Measurements from ENCODE around the gene MINK1. TPM values are rescaled to one million over a fixed set of nuclear protein-coding genes. Genes with fewer than 3 reads are reported as not detected.
"Not testable (repeated sequence)": the region's sequence is repeated elsewhere in the genome, so short reads cannot be mapped to it uniquely, and the experiment has no call there.

Gene MINK1
- total RNA-seq, 1 experiment from 2014 or later: 68.8 TPM

DNA sequence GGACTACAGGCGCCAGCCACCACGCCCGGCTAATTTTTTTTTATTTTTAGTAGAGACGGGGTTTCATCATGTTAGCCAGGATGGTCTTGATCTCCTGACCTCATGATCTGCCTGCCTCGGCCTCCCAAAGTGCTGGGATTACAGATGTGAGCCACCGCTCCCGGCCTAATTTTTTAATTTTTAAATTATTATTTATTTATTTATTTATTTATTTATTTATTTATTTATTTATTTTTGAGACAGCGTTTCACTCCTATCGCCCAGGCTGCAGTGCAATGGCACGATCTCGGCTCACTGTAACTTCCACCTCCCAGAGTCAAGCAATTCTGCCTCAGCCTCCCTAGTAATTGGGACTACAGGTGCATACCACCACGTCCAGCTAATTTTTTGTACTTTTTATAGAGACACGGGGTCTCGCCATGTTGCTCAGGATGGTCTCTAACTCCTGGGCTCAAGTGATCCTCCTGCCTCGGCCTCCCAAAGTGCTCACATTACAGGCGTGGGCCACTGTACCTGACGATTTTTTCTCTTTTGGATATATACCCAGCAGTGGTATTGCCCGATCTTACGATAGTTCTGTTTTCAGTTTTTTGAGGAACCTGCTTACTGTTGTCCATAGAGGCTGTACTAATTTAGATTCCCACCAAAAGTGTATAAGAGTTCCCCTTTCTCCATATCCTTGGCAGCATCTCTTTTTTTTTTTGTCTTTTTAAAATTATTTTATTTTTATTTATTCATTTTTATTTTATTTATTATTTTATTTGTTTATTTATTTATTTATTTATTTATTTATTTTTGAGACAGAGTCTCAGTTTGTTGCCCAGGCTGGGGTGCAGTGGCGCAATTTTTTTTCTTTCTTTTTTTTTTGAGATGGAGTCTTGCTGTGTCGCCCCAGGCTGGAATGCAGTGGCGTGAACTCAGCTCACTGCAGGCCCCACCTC lies 36.2 kb downstream of the MINK1 start:
- H2BK15ac ChIP-seq (ENCODE audit: low read depth, low read length); H2BK5ac ChIP-seq (ENCODE audit: insufficient read length, low read length); H3K27ac ChIP-seq (ENCODE audit: insufficient read length, low read depth, low read length); H2AFZ ChIP-seq (ENCODE audit: low read length); DNase-seq; H3K27ac Mint-ChIP-seq; H3T11ph ChIP-seq (ENCODE audit: low read length); H3K18ac ChIP-seq (ENCODE audit: insufficient read length, low read depth, low read length); H3K79me1 ChIP-seq (ENCODE audit: insufficient read depth, low read depth, low read length, poor library complexity, severe bottlenecking); H3K4me2 ChIP-seq (ENCODE audit: insufficient read depth, insufficient read length, low read length); H4K91ac ChIP-seq (ENCODE audit: insufficient read length, low read depth, low read length); H4K5ac ChIP-seq (ENCODE audit: insufficient read length, low read depth, low read length); H3K9ac ChIP-seq (ENCODE audit: extremely low read depth, insufficient read length, low read length); H3K23ac ChIP-seq (ENCODE audit: insufficient read length, low read depth, low read length); H3K23me2 ChIP-seq (ENCODE audit: insufficient read length, low read depth, low read length, poor library complexity, severe bottlenecking); H3K9me3 Mint-ChIP-seq; H2BK12ac ChIP-seq (ENCODE audit: insufficient read length, low read depth, low read length); H4K20me1 ChIP-seq (ENCODE audit: control insufficient read depth, insufficient read depth, insufficient read length); H3K27me3 Mint-ChIP-seq (ENCODE audit: low read depth); H3K36me3 Mint-ChIP-seq (ENCODE audit: insufficient read depth in 1 of 3, low read depth in 3 of 3); H3K9me3 ChIP-seq (ENCODE audit: control insufficient read depth, low read depth, low read length); H3K79me2 ChIP-seq (ENCODE audit: insufficient read depth, low read length); H3K4ac ChIP-seq (ENCODE audit: low read depth, low read length); H2BK120ac ChIP-seq (ENCODE audit: low read depth, low read length, poor library complexity, severe bottlenecking); H3K27me3 ChIP-seq (ENCODE audit: insufficient read depth, low read length); H3K14ac ChIP-seq (ENCODE audit: insufficient read depth, low read length); H2AK5ac ChIP-seq (ENCODE audit: insufficient read length, low read length); H2BK20ac ChIP-seq (ENCODE audit: low read depth, low read length, poor library complexity, severe bottlenecking); H3K56ac ChIP-seq (ENCODE audit: insufficient read length, low read depth, low read length); H4K8ac ChIP-seq (replicated peaks; ENCODE audit: insufficient read length, low read depth, low read length); H3K4me1 Mint-ChIP-seq; H3K4me3 Mint-ChIP-seq; H3K4me1 ChIP-seq (ENCODE audit: insufficient read depth, low read length): not testable (repeated sequence)
- whole genome bisulfite sequencing (ENCODE audit: extremely low coverage, insufficient read length, low lambda C conversion rate): no CpG with 5 or more reads among the region's 22 CpGs
